HG03342 (cell line): ENCODE data around the gene BRCA1.
"Not testable (repeated sequence)": the region's sequence is repeated elsewhere in the genome, so short reads cannot be mapped to it uniquely, and the experiment has no call there.

Source experiments
- ATAC-seq: cut with Tn5 transposase; IDR thresholded peaks from one replicate; pipeline ENCODE4 v1.9.1; 2021; ENCODE audit warnings: mild to moderate bottlenecking, moderate library complexity; ENCODE audit not compliant: unreplicated experiment

The BRCA1 gene

DNA sequence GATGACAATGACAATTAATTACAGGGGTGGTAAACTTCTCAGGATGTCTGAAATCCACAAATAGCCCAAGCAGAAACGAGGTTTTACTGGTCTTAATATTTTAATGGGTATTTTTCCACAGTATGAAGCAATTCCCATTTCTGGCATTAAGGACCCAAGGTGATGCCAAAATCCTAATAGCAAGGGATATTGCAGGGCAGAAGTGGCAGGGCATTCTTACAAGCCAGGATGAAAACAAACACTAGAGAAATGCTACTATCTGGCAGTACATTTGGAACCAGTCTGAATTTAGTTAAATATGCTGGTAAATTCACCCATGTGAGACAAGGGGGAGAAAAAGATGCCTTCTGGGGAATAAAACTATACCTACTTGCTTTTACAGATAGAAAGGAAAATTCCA, 54.9 kb downstream of the BRCA1 start:
- no peak for ATAC-seq

DNA sequence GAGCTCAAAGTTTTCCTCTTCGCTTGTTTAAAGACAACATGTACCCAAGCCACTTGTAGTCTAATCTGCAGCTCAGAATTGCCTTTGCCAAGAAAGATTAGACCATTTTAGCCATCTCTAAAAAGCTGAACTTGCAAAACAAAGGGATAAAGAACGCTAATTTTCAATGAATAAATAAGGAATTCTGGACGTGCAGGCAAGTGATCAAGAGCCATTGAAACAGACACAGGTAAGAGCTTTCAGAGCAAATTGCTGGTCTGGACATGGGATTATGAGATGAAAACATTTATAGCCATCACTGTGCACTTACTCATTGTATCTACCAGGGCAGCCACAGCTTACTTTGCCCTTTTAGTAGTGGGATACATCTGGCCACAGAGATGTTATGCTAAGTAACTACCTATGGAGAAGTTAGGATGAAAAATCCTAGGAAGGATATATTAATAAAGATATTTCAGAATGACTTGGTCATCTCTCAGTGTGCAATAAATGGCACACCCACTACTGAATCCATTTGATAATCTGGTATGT, 55.7 kb downstream of the BRCA1 start:
- no peak for ATAC-seq

DNA sequence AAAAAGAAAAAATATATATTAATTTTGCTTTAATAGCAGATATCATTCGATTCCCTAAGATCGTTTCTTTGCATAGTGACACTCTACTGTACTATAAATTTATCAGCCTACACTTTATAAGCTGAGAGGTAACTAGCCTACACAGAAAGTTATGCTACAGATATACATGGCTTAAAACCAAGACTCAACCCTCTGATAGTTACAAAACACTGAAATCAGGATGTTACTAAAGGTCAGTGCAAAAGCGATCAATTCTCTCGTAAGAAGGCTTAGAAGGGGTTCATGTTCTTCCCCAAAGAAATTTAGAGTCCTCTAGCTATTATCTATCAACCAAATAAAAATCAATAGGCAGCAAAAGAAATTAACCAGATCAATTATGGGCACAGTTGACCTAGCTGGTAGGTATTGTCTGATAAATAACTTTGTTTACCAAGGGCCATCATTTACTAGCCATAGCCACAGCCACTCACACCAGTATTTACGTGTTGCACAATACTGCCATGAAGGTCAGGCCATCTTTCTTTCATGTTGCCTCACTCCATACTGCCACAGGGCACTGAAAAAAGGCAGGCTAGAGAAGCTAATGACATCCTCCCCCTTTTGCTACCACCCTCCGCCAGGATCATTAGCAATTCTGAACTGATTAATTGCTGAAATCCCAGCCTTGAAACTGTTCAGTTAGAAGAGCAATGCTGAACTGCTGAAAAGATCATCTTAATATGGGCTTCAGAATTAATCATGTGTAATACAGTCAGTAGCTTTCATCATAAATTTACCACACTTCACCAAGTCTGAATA, 56.4 kb downstream of the BRCA1 start:
- no peak for ATAC-seq

DNA sequence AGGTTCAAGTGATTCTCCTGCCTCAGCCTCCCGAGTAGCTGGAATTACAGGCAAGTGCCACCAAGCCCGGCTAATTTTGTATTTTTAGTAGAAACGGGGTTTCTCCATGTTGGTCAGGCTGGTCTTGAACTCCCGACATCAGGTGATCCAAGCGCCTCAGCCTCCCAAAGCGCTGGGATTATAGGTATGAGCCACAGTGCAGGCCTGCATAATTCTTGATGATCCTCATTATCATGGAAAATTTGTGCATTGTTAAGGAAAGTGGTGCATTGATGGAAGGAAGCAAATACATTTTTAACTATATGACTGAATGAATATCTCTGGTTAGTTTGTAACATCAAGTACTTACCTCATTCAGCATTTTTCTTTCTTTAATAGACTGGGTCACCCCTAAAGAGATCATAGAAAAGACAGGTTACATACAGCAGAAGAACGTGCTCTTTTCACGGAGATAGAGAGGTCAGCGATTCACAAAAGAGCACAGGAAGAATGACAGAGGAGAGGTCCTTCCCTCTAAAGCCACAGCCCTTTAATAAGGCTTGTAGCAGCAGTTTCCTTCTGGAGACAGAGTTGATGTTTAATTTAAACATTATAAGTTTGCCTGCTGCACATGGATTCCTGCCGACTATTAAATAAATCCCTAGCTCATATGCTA, 62.1 kb downstream of the BRCA1 start:
- ATAC-seq: no peak

DNA sequence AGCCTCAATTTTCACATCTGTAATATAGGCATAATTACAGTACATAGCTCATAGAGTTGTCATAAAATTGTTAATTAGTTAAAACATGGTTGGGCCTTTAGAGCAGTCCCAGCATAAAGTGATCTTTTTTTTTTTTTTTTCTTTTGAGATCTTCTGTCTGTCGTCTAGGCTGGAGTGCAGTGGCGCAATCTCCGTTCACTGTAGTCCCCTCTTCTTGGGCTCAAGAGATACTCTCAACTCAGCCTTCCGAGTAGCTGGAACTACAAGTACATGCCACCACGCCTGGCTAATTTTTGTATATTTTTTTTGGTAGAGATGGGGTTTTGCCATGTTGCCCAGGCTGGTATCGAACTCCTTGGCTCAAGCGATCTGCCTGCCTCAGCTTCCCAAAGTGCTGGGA, 69.1 kb downstream of the BRCA1 start:
- ATAC-seq: no peak

DNA sequence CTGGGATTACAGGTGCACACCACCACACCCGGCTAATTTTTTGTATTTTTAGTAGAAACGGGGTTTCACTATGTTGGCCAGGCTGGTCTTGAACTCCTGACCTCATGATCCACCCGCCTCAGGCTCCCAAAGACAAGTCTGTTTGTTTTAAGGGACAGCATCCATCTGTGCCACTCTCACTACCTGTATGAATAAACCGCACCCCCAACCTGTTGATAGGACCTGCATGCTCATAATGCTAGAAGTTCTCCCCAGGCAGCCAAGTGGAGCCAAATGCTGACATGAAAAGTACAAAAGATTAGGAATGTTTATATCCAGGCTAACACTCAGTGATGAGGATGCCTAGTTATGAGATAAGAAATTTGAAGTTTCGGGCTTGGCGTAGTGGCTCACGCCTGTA, 72.2 kb downstream of the BRCA1 start:
- ATAC-seq: not testable (repeated sequence)

DNA sequence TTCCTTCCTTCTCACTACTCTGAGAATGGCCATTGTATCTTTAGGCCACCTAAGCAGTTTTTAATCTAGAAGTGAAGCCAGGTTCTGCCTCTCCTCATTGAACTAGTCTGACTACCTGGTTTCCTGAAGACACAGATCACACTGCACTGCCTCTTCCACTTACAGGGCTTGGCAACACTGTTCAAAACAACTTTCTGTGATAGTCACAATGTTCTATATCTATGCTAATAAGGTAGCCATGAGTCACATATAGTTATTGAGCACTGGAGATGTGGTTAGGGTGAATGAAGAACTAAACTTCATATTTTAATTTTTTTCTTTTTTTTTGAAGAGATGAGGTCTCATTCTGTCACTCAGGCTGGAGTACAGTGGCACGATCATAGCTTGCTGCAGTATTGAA, 73.2 kb downstream of the BRCA1 start:
- no peak for ATAC-seq

DNA sequence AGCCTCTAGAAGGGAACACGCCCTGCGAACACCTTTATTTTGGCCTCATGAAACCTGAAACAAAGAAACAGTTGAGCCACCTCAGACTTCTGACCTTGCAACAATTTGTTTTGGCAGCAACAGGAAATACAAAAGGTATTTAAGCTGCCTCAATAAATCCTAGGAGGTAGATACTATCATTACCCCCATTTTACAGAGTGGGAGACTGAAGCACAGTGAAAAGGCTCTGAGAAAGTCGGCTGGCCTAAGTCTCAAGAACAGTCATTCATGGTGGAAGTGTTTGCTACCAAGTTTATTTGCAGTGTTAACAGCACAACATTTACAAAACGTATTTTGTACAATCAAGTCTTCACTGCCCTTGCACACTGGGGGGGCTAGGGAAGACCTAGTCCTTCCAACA, 81.1 kb downstream of the BRCA1 start:
- ATAC-seq: no peak

DNA sequence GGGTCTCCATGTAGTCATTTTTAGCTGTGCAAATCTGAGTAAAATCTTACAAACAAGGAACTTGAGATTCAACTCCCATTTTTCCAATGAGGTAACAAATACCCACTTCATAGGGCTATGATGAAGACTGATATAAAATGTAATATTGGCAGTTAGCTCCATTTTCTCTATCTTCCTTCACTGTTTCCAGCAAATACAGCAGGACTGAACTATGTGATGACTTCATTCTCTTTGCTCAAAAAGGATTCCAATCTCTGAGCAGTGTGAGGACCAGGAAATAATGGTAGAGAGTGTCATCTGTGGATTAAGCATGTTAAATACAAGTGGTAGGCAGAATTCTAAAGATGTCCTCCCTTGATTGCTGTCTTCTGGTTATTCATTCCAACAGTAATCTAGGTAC, 81.9 kb downstream of the BRCA1 start:
- no peak for ATAC-seq

DNA sequence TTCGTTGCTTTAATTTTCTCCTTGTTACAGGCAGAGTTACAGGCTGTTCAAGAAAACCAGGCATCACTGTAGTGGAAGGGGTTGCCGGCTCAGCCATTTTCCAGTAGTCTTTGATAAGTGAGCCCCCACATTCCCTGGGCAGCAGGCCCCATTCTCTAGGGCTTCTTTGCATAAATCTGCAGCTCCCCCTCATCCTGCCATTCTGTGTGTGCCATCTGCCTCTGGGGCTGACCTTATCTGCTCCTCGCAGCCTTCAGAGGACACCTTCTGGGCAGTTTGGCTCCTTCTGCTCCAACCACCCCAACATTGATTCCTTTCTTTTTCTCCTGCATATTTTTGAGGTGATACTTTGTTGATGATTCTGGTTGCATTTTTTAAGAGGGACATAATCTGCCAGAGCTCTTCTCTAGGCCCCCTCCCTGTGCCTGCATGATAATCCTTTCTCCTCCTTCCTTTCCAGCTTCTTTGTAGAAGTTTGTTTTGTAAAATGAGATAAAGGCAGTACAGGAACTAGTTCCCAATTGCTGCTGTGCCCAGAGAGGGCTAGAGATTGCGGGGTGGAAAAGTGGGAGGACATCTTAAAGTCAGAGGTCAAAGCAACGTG, 83.0 kb downstream of the BRCA1 start:
- no peak for ATAC-seq

DNA sequence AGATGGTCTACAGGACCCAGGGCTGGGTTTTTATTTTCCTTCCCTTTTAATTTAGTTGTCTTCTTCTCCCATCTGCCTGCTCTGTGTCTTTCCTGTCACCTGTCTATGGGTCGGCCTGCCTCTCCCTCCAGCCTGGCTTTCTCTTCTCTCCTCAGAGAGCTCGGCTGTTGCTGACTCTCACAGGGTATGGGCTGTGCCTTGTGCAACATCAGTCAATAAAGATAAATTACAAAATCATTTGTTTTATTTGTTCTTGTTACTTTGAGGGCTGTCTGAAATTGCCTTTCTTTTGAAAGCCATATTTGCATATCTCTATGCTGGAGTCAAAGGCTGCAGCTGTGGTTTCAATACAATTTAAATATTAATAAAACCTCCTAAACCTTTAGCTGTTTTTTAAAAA, 84.5 kb downstream of the BRCA1 start:
- ATAC-seq: no peak

DNA sequence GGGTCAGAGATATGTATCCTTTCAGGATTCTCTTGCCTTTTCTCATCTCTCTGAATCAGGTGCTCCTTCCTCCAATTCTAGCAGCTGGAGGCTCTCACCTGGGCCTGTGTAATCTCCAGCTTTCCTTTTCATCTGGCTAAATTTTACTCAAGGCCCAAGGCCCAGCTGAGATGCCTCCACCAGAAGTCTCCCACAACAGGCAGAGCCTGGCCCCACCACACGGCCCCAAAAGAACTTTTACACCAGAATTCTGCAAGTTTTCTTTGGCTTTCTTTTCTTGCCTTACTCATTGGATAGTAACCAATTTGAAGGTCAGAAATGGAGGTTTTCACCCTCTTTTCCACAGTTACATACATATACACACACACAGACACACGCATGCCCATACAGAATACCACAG, 85.5 kb downstream of the BRCA1 start:
- no peak for ATAC-seq

DNA sequence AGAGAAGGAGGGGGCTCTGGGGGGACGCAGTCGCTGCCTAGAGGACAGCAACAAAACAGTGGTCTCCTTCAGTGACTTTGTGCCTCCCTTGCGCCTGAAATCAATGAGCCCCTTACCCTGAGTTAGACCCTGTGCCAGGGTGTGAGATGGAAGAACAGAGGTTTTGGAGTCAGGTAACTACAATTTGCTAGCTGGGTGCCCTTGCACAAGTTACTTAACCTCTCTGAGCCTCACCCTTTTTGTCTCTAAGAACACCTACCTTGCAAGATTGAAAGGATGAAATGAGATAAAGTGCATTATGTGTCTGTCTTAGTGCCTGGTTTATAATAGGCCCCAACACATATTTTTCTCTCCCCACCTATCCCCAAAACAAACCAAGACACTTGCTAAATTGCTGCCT, 90.3 kb downstream of the BRCA1 start:
- no peak for ATAC-seq

DNA sequence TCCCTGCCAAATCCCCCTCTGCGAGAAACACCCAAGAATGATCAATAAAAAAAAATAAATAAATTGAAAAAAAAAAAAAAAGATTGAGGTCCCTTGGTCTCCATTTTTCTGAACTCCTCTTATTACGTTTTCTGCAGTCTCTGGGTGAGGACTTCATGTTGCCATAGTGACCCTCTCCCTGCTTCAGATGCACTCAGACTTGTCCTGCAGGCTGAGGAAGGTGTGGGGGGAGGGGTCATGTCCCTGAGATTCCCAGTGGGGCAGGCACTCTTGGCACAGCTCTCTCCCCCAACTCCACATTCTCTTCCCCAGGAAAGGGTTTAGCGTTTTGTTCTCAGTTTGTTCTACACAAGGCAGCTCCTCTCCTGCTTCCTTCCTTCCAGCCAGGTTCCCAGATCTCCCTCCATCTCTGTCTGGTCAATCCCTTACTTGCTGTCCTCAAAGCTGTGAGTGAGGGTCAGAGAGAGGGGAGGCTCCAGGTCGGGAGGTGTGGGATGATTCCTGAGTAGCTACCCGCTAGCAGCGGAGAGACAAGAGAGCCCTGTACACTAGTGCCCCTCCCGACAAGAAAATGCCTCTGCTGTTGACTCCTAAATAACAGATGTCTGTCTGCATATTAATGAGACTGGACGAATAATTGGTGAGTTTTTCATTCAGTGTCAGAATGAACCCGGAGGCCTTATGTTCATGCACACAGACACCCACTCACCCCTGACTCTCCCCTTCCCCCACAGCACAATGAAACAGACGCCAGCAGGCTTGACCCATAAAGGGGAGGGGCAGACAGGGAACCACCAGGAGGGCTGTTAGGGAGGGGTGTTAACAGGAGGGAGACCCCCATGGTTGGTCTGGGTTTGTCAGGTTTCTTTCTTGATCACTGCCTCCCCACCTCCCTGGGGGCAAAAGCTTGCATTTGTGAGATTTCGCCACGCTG, 90.9 kb downstream of the BRCA1 start:
- no peak for ATAC-seq

DNA sequence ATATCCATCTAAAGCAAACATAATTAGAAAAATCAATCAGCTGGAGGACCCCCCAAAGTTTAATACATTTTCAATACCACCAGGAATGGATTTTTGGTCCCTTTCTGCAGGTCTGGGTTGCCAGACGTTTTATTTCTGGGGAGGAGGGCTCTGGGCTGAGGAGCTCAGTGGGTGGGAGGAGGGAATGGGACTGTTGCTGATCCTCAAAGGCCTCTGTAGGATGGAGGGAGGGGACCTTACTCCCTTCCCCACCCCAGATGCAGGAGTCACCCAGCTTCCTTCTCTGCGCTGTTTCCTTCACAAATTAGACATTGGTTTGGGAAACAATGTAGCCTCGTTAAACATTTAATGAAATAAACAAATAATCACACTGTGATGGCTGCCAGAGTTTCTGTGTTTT, 93.5 kb downstream of the BRCA1 start:
- ATAC-seq: no peak

DNA sequence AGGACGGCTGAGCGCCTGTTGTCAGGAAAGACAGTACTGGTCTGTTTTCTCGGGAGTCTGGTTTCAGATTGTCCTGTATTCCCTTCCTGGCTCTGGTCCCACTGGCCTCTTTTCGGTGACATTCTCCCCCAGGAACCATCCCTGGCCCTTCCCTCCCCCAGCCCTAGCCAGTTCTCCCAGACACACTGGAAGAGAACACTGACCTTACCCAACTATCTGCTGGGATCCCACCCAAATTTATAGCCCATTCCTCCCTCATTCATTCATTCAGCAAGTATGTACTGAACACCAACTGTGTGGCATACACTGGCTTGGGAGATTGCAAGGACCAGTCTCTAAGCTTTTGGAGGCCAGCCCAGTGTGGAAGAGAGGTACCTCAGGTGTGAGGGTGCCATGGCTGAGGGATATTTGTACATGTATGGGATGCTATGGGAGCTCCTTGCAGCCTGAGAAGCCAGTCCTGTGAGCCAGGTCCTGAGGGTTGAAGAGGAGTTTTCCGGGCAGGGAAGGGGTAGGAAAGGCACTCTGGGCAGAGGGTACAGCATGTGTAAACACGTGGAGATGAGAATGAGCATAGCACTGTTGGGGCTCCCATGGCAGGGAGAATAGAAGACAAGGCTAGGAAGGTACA, 94.9 kb downstream of the BRCA1 start:
- ATAC-seq: no peak

DNA sequence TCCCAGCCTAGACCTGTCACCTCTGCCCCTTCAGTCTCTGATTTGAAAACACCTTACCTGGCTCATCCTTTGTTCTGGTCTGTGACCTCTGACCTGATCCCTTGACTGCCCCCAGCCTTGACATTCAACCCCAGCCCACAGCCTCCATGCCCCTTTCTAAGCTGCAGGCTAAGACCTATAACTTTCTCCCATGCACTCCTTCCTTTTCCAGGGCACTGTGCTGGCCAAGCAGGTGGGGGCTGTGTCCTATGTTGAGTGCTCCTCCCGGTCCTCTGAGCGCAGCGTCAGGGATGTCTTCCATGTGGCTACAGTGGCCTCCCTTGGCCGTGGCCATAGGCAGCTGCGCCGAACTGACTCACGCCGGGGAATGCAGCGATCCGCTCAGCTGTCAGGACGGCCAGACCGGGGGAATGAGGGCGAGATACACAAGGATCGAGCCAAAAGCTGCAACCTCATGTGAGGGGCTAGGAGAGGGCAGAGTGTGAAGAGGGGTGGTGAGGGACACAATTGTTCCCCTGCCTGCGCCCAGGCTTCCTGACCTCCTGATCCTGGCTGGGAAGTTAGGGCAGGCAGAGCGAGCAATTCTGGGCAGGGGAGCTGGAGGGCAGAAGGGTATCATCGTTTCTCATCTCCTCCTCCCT, 96.8 kb downstream of the BRCA1 start:
- no peak for ATAC-seq

DNA sequence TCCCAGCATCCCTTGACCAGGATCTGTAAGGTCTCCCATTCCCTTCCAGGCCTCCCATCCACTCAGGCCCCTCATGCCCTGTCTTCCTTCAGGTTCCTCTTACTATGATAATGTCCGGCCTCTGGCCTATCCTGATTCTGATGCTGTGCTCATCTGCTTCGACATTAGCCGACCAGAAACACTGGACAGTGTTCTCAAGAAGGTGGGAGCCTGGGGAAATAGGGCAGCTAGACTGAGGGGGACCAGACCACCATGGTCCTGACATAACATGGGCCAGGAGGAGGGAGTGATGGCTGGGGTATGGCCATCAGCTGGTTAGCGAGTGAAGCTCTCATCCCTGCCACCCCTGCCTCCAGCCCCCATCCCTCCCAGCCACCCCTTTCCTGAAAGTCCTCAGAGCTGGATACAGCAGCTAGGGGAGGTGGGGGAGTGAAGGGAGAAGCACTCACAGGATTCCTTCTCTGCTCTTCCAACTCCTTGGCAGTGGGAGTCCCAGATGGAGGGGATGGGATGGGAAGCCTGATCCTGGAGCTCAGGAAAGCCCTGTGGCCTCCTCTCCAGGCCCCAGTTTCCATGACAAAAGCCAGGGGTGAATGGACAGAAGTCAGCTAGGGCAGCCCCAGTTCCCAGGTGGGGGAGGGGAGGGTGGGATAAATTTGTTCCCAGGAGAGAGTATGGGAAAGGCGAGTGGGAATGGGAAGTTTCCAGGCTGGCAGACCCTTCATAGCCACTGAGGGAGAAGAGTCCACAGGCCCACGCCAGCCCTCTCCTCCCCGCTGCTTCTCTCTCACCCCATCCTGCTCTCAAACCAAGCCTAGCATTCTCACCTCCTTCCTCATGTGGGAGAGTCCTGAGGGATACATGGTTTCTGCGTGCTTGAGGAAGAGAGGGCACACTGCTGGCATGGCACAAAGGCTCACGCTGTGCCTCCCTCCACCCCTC, 97.8 kb downstream of the BRCA1 start:
- ATAC-seq: no peak

DNA sequence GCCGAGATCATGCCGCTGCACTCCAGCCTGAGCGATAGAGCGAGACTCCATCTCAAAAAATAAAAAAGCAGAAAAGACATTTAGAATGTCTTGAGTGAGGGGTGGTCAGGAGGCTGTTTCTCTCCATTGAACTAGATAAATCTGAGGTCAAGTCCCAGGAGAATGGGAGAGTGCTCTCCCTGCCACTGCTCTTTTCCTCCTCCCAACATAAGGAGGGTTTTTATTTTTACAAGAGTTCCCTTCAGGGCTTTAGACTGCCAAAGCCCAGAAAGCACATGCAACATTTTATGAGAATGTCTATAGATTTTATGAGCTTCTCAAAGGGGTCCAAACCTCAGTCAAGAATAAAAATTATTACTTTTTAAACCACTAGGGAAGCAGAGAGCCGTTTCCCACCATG, 98.6 kb downstream of the BRCA1 start:
- no peak for ATAC-seq
